Fibroblast of peridontal ligament (primary cell): Measurements from ENCODE around the gene EDRF1.

Experiments
- DNase-seq: peaks from one replicate; pipeline ENCODE4 v3.0.0-alpha.2; 2010; ENCODE audit errors: extremely low read depth

Gene EDRF1

DNA sequence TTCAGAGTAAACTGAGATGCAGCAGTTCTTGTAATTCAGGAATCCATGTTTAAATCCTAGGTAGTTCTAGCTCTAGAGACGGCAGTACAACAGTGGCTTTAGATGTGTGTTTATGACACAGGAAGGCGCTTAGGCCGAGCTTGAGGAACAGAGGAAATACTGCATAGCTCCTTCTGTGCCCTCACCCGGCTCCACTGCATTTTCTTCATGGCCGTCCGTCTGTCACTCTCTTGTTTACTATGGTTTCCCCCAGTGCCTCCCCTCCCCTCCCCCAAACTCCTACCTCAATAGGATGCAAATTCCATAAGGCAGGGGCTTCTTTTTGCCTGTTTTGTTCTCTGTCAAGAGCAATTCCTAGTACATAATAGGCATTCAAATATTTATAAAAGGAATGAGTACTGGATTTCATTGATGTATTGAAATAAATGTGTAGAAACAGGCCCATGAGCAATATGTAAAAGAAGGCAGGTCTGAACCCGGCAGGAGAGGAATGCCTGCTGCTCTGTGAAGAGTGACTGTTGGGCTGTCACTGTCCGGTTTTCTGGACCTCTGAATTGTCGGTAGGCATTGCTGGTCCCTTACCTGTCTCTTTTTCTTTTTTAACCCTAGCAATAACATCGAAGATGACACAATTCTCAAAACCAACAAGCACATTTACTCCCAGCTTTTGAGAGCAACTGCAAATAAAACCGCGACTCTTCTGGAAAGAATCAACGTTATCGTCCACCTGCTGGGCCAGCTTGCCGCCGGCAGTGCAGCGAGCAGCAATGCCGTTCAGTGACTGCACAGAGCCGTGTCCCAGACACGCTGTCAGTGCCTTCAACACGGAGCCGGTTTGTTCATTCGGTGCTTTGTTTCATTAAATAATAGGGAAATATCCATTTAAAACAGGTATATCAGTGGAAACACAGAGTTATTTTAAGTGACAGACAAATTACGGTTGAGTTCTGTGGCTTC is 43.5 kb downstream of the EDRF1 start:
- DNase-seq, result no peak

DNA sequence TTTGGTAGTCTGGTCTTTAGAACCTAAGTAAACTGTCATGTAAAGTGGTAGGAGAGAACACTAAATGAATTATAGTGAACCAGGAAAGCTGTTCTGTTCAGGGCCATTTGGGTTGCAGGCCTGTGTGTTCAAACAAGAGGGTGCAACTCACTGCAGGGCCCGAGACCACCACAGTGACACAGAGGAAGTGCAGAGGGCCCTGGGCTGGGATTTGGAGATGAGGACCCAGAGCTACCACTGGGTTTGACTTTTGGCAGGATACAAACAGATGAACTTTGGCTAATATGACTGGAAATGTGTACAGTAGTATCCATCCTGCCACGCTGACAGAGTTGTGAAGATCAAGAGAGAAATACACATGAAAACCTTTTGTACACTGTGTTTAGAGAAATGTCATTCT is 46.3 kb downstream of the EDRF1 start:
- no peak for DNase-seq

DNA sequence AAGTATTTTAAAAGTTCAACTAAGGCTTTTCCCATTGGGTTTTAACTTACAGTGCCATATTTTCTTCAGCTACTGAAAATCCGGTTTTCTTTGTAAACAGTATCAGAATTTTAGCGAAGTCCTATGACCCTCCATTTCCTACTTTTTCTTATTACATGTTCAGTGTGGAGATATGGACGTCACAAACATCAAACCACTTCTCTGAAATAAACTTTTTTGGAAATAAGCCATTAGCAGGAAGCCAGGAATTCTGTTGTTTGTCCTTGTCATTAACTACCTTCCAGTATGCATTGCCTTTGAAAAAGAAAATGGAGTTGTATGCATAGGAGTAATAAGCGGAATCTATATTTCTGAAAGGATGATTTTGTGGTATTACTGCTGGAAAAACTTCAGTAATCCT is 47.0 kb downstream of the EDRF1 start:
- no peak for DNase-seq

DNA sequence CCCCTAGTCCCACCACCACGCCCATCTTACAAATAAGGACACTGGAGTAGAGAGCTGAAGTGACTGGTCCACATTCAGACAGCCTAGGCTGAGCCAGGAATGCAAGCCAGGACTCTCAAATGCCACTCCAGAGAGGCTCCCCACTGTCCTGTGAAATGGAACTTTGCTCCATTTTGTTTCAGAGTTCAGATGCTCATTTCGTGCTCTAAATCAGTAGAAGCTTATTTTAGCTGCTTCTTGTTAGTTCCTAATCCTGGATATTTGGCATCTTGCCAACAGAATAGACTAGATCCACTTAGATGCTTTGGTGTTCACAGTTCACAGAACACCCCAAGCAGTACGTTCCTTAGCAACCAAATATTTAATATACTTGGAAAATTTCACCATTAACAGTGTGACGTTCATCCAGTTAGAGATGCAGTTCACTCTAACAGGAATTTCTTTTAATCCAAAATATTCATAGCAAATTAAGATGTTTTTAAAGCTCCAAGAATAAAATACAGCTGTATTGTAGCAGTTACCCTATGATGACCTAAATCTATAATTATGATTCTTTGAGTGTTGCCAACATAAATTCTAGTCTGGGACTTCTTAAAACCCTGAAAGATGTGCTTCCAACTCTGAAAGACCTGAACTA is 48.8 kb downstream of the EDRF1 start:
- DNase-seq, result peak; percentile 64

- DNase-seq, result no peak
Observed at GRCh38 chr10:125769175-125769574, 49.7 kb downstream of the EDRF1 start.

GRCh38 chr10:125770844-125771243 is 51.3 kb downstream of the EDRF1 start:
- no peak for DNase-seq

- no peak for DNase-seq
Observed at GRCh38 chr10:125772112-125772863, 52.8 kb downstream of the EDRF1 start.

GRCh38 chr10:125772864-125773180 is 53.3 kb downstream of the EDRF1 start:
- no peak for DNase-seq

GRCh38 chr10:125773687-125774543 is 54.4 kb downstream of the EDRF1 start:
- DNase-seq, result no peak

- no peak for DNase-seq
Observed at GRCh38 chr10:125774581-125775191, 55.2 kb downstream of the EDRF1 start.

DNA sequence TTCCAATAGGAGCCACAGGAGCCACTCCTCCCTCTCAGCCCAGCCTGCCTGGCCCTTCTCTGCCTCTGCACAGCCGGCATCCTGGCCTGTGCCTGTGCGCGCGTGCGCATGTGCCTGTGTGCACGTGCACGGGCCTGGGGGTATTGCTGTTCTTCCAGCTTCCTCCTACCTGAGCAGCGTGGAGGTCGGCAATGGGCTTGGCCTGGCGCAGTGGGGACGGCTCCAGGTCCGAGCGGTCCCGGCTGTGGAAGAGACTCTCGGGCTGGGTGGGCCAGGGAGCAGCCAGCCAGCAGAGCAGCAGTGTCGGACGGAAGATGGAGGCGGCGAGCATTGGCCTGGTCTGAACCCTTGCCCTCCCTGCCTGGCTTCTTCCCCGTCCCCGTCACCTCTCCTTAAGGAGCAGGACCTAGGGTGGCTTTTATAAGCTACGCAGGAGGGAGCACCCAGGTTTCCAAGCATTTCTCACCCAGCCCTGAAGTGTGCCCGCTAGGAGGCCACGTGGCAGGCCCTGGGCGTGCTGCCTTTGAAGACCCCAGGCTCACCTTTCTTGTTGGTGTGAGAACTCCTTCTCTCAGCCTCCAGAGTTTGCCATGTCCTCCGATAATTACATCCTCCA is 56.1 kb downstream of the EDRF1 start, which contains the start of gene MMP21:
Gene MMP21 (minus strand): TSS at position 331 of the 616 bp plus-strand sequence. CDS start 0 bp downstream, at position 331.
- no peak for DNase-seq

- DNase-seq, result no peak
Observed at GRCh38 chr10:125777806-125778205, 58.3 kb downstream of the EDRF1 start.

DNA sequence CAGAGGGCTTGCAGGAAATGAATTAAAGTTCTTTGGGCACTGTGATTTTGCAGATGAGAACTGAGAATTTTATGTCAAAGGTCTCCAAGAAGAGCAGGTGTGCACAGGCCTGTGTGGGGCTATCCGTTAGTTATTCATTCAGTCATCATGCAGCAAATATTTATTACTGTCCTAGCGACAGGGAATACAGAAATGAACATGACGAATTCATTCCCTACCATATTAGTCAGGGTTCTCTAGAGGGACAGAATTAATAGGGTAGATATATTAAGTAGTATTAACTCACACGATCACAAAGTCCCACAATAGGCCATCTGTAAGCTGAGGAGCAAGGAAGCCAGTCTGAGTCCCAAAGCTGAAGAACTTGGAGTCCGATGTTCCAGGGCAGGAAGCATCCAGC is 59.0 kb downstream of the EDRF1 start:
- DNase-seq, result no peak

GRCh38 chr10:125779403-125780327 is 60.2 kb downstream of the EDRF1 start:
- no peak for DNase-seq

DNA sequence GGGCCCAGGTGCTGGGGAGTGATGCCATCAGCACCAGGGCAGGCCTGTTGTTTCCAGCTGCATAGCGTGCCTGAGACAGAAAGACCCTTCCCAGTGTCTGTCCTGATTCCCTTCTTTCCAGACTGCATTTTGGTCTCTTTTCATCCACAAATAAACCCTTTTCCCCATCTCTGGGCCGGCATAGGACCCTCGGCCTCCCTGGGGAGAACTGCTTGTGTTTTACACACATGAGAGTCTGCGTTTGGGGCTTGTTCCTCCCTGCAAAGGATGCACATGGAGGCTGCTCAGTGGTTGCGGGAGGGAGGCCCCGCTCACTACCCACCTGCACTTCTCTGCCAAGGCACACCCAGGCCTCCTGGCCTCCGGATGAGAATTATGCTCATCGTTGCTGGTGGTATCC is 61.9 kb downstream of the EDRF1 start:
- no peak for DNase-seq

GRCh38 chr10:125782054-125782453 is 62.5 kb downstream of the EDRF1 start:
- DNase-seq, result no peak

DNA sequence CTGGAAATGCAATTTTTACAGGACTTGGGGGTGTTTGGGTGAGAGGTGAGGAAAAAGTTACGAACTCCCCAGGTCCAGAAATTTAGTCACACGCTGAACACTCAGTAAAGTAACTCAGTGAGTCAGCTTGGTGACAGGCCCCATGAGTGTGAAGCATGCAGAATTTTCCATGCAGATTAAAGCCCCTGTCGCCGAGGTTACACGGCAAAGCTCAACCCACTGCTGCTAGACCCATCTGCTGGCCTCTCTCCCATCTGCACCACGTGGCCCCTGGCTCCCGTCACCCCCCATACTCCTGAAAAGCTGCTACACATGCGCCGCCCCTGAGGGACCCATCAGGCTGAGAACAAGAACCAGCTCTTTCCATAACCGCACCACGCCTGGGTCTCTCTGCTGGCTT is 63.1 kb downstream of the EDRF1 start:
- DNase-seq, result no peak

DNA sequence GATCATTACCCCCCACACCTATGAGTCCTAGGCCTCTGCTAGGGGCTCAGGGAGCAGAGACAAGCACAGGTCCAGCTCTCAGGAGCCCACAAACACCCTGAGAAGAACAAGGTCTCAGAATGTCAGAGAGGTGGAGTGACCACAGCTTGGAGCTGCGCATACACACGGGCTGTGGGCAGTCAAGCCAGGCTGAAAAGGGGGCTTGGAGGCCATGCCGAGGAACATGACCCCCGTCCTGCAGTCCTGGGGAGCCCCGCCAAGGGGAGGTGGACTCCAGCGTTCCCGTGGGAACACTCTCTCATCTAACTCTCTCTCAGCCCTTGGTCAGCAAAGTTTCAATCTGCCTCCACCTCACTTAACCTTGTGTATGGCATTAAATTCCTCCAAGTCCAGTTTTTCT is 63.9 kb downstream of the EDRF1 start:
- DNase-seq, result no peak

DNA sequence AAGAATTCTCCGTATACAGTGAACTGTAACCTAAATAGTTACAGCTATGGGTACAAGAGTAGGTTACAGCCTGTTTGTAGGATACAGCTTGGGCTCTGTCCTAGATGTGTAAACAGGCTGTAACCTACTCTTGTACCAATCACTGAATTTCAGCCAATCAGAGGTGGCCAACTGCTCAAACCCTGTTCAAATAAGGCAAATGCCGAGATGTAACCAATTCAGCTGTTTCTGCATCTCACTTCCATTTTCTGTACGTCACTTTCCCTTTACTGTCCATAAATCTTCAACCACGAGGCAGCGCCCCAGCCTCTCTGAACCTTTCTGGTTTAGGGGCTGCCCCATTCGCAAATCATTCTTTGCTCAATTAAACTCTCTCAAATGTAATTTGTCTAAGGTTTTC is 64.4 kb downstream of the EDRF1 start:
- DNase-seq, result no peak

- DNase-seq, result no peak
Observed at GRCh38 chr10:125785791-125786190, 66.3 kb downstream of the EDRF1 start.
